Measurements from ENCODE around the gene ADORA1.

GRCh38 chr1:203139976-203140475 lies 12.5 kb downstream of the ADORA1 start:
- no peak for TF ChIP-seq POLR2A (IDR thresholded peaks at IDR 0.05)
- no peak for TF ChIP-seq POLR2AphosphoS5 (IDR thresholded peaks at IDR 0.05)

Measured in prostate gland (tissue), 1 donor.